DMS53 (cell line): ENCODE measurements around the gene BRIP1.

Source experiments
- DNase-seq: peaks from one replicate; lab custom pipeline; 2025; lab: John Stamatoyannopoulos, UW

The BRIP1 gene

DNA sequence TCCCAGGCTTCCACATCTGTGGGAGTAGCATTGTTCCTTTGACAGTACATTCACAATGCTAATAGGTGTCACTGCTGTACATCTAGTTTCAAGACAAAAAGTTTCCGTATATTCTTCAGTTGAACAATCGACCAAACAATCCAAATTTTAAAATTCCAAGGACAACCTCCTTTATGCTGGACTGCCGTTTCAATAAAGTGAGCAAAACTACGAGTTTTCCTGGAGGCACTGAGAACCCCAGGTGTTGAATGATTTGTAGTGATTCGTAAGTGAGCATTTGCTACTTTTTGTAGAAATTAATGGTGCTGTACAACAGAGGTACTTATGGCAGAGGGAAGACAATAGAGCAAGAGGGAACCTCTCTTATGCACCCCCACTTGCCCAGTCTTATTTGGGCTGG is 201.1 kb downstream of the BRIP1 start:
- no peak for DNase-seq

DNA sequence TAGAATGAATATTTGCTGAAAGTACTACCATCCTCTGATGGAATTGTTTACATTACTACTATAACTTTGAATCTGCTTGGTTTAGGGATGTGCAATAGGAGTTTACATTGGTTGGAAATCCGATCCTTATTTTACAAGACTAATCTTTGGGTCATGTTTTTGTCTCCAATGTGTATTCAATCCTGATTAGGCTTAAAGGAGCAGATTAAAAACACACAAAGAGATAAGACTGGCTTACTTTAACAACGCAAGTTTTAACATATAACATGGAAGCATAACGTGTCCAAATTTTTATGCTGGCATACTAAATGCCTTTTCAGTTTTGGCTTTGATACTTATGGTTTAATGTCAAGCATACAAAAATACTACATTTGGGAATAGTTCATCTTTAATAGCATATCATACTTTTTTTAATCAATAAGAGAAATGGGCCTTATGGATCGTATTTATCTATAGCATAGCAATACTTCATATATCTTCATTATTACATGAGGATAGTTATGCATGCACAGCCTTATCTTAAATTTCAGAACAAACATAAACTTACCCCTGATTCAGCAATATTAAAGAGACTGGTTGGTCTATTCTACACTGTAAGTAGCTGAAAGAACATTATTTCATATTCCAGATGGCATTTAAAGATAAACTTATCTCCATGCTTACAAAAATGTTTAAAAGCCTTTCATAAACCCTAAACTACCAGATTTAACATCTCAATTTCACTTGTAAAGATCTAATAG is 202.4 kb downstream of the BRIP1 start:
- DNase-seq = no peak

DNA sequence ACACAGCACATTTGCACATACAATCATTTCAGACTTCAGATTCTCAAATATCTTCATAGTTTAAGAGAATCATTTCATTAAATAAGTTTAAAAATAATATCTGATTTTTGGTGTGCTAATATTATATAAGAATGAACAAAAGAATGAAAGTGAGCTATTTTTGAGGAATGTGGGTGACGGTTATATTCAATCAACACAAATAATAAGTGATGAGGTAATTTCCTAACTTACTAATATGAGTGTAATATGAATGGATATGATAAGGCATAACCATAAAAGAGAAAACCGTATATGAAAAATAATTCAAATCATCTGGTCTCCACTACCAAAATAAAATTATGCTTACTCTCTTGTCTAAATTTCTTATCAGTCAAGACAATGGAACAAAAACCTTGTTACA is 203.9 kb downstream of the BRIP1 start:
- no peak for DNase-seq

DNA sequence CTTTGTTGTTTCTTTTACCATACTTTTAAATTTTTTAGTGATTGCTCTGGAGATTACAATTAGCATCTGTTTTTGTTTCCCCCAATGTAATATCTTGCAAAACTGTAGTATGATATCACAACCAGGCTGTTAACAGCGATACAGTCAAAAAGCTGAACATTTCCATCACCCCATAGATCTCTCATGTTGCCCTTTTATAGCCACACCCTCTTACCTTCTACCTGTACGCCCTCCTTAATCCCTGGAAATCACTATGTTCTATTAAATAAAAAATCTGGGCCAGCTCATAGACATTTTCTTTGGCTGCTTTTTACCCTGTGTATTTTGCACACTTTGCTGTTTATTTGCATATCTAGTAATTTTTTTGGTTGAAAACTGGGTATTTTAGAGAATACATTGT is 205.1 kb downstream of the BRIP1 start:
- DNase-seq = no peak

GRCh38 chr17:61657338-61657737 is 206.0 kb downstream of the BRIP1 start:
- DNase-seq = no peak

- no peak for DNase-seq
Observed at GRCh38 chr17:61656721-61657217, 206.6 kb downstream of the BRIP1 start.

GRCh38 chr17:61650749-61651148 is 212.6 kb downstream of the BRIP1 start:
- DNase-seq = no peak

- DNase-seq = no peak
Observed at GRCh38 chr17:61648587-61648986, 214.7 kb downstream of the BRIP1 start.

- DNase-seq = no peak
Observed at GRCh38 chr17:61647047-61647446, 216.3 kb downstream of the BRIP1 start.

GRCh38 chr17:61646482-61646881 is 216.8 kb downstream of the BRIP1 start:
- no peak for DNase-seq

- DNase-seq = no peak
Observed at GRCh38 chr17:61645920-61646319, 217.4 kb downstream of the BRIP1 start.

DNA sequence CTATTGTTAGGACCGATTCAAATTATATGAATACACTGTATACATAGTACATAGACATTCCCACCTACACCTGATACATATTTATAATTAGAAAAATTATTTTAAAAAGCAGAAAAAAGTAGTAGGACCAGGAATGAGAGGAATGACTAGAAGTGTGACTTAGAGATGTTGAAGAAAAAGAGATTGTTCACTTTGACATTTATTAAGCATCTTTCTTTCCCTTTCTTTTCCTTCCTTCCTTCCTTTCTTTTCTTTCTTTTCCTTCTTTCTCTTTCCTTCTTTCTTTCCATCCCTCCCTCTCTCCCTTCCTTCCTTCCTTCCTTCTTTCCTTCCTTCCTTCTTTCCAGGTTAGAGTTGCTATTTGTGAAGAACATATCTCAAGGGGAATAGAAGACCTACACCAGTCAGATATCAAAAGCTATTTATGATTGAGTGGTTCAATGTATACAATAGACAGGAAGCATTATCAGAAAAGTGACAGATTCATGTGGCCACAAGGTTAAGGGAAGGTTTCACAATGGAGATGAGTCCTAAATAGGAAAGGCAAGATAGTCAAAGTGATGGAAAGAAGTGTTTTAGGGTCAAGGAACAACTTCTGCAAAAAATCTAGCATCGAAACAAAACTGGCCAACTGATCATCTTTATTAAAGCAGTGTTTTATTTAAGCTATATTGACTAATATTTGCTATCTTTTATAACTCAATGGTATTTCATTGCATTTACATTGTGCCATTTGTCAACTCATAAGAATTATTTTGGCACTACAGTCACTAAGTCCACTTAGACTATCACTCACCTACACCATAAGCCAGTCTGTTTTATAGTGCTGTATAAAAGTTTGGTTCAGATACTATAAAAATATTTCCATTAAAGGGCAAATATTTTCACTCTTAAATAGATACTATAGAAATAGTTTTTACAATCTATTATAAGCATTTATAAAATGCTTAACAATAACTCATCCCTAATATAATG is 218.2 kb downstream of the BRIP1 start:
- no peak for DNase-seq

DNA sequence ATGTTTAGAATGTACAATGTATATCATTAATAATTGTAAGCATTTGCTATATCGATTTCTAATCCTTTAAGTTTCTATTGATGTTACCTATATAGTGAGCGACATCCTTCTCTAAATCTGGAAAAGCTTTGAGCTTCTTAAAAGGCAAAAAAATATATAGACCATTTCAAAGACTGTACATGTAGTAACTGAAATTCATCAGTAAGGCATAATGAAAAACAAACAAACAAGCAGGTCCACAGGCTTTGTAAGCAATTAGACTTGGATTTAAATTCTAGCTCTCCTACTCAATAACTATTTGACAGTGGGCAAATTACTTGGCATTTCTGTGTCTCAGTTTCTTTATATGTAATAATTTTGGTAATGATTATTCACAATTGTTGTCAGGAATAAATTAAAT is 220.6 kb downstream of the BRIP1 start:
- no peak for DNase-seq

DNA sequence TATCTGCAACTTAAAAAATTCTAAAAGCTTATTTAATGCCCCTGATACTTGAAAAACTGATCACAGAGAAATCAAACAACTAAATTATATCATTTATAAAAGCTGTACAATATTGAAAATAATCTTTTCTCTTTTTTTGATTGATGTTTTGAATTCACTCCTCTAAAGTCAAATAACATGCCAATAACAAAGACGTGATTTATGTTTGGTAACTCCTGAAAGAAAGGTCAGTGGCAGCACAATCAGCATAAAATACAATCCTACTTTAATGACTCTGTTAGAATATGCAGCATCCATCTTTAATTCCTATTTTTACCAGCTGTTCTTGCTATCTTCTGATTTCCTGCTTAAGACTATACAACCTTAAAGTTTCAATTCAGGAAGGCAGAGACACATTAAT is 221.6 kb downstream of the BRIP1 start:
- no peak for DNase-seq

DNA sequence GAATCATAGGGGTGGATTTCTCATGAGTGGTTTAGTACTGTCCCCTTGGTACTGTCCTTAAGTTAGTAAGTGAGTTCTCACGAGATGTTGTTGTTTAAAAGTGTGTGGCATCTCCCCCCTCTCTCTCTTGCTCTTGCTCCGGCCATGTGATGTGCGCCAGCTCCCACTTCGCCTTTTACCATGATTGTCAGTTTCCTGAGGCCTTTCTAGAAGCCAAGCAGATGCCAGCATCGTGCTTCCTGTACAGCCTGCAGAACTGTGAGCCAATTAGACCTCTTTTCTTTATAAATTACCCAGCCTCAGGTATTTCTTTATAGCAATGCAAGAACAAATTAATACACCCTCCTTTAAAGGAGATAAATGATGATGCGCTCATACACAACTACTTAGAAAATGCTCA is 222.2 kb downstream of the BRIP1 start:
- no peak for DNase-seq

DNA sequence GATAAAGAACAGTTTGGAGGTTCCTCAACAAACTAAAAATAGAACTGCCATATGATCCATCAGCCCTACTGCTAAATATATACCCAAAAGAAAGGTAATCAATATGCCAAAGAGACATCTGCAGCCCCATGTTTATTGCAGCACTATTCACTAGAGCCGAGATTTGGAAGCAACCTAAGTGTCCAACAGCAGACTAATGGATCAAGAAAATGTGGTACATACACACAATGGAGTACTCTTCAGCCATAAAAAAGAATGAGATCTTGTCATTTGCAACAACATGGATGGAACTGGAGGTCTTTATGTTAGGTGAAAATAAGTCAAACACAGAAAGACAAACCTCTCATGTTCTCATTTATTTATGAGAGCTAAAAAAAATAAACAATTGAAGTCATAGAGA is 223.5 kb downstream of the BRIP1 start:
- DNase-seq = no peak

DNA sequence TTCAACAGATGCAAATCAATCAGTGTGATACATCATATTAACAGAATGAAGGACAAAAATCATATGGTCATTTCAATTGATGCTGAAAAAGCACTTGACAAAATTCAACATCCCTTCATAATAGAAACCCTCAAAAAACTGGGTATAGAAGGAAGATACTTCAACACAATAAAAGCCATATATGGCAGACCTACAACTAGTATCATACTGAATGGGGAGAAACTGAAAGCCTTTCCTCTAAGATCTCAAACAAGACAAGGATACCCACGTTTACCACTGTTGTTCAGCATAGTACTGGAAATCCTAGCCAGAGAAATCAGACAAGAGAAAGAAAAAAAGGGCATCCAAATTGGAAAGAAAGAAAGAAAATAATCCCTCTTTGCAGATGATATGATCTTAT is 225.2 kb downstream of the BRIP1 start:
- DNase-seq = no peak

- DNase-seq = peak; percentile 71
Observed at GRCh38 chr17:61635913-61636432, 227.4 kb downstream of the BRIP1 start.

DNA sequence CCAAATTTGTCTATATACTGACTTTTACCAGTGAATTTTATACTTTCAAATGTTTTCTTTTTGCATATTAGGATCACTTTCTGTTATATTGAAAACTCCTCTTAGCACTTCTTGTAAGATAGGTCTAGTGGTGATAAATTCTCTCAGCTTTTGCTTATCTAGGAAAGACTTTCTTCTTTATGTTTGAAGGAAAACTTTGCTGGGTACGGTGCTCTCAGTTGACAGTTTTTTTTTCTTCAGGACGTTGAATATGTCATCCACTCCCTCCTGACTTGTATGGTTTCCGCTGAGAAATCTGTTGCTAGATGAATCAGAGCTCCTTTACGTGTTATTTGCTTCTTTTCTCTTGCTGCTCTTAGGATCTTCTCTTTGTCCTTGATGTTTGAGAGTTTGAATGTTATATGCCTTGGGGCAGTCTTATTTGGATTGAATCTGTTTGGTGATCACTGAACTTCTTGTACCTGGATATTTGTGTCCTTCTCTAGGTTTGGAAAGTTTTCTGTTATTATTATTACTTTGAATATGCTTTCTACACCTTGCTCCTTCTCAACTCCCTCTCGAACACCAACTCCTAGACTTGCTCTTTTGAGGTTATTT is 228.3 kb downstream of the BRIP1 start:
- DNase-seq = no peak

DNA sequence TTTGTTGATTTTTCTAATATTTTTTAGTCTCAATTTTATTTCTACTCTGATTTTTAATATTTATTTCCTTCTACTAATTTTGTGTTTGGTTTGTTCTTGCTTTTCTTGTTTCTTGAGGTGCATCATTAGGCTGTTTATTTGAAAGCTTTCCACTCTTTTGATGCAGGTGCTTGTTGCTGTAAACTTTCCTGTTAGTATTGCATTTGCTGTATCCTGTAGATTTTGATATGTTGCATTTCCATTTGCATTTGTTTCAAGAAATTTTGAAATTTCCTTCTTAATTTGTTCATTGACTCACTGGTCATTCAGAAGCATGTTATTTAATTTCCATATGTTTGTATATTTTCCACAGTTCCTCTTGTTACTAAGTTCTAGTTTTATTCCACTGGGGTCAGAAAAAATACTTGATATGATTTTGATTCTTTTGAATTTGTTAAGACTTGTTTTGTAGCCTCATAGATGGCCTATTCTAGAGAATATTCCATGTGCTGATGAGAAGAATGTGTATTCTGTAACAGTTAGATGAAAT is 229.3 kb downstream of the BRIP1 start:
- DNase-seq = no peak

- DNase-seq = no peak
Observed at GRCh38 chr17:61632826-61633225, 230.5 kb downstream of the BRIP1 start.

DNA sequence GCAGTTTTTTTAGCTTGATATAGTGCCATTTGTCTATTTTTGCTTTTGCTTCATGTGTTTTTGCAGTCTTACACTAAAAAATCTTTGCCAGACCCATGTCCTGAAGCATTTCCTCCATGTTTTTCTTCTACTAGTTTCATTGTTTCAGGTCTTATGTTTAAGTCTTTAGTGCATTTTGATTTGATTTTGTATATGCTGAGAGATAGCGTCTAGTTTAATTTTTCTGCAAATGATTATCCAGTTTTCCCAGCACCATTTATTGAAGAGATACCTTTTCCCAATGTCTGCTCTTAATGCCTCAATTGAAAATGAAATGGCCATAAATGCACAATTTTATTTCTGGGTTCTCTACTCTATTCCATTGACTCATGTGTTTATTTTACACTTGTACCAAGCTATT is 231.5 kb downstream of the BRIP1 start:
- DNase-seq = no peak
